Limb (tissue), 2 donors: Measurements from ENCODE around the gene PNPO.
"Not testable (repeated sequence)": the region's sequence is repeated elsewhere in the genome, so short reads cannot be mapped to it uniquely, and the experiment has no call there.

Experiments used
- DNase-seq, 2 donors: peaks; one replicate each; pipeline ENCODE4 v3.0.0-alpha.2; 2016; ENCODE audit errors: extremely low spot score in 2 of 2

The PNPO gene

DNA sequence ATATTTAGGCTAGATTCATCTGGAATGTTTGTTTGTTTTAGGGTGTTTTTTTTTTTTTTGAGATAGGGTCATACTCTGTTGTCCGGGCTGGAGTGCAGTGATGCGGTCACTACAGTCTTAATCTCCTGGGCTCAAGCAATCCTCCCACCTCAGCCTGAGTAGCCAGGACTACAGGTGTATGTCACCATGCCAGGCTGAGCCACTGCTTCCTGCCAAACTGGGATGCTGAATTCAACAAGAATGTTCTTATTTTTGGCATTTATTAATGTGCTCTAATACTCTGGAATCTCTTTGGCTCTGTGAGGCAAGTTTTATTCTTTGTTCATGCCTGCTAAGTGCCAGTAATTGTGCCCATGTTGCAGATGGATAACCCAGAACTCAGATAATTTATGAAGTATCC, 23.8 kb upstream of the PNPO start:
- DNase-seq = no peak

DNA sequence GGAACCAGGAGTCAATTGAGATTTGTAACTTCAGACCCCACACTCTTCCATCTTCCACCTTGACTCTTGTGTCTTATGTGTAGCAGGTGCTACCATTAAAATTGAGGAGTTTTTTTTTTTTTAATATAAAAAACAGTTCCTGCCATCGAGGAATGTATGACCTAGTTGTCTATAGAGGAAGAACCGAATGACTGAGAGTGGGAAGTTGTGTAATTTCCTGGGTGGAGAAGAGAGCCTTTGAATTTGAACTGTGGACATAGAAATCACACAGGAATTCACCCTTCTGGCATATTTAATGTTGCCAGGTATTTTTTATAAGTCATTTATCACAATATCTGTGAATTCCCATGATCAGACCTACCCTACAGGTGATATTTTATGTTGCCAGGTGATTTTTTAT, 23.4 kb upstream of the PNPO start:
- no peak for DNase-seq

DNA sequence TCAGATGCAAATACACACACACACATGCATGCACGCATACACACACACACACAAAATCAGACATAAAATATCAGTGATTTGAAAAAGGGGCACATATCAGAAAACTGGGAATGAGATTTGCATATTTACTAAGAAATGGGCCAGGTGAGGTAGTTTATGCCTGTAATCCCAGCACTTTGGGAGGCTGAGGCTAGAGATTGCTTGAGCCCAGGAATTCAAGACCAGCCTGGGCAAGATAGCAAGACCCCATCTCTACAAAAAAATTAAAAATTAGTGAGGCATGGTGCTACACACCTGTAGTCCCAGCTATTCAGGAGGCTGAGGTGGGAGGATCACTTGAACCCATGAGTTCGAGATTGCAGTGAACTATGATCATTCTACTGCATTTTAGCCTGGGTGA, 22.4 kb upstream of the PNPO start:
- no peak for DNase-seq

DNA sequence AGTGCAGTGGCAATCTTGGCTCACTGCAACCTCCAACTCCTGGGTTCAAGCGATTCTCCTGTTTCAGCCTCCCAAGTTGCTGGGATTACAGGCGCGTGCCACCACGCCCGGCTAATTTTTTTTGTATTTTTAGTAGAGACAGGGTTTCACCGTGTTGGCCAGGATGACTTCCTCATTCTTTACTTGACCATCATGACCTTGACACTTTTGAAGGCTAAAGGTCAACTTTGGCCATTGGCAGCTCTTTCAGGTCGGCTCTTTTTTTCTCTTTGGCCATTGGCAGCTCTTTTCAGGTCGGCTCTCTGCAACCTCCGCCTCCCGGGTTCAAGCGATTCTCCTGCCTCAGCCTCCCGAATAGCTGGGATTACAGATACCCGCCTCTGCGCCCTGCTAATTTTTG, 21.5 kb upstream of the PNPO start:
- DNase-seq = not testable (repeated sequence)

DNA sequence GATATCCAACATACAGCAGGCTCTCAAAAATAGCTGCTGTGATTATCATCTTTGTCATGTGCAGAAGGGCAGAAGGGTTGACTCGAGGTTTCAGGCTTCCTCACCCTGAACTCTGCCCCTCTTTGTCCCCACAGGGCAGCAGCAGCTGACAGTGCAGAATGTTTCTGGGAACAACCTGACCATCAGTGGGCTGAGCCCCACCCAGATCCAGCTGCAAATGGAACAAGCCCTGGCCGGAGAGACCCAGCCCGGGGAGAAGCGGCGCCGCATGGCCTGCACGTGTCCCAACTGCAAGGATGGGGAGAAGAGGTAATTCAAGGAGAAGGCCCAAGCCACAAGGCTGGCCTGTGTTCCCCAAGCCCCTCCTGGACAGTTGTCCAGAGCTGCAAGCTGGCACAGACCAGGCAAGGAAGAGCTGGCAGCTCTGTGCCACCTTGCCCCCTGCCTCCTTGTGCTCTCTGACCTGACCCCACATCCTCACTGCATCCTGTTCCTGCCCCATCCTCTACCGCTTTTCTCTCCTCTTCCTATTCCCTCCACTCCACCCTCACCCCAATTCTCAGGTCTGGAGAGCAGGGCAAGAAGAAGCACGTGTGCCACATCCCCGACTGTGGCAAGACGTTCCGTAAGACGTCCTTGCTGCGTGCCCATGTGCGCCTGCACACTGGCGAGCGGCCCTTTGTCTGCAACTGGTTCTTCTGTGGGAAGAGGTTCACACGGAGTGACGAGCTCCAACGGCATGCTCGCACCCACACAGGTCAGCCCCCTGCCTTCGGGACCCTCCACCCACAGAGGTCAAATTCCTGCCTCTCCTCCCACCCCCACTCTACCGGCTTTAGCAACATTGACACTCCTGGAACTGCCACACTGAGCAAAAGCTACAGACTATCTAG, 16.3 kb upstream of the PNPO start:
- DNase-seq = no peak

DNA sequence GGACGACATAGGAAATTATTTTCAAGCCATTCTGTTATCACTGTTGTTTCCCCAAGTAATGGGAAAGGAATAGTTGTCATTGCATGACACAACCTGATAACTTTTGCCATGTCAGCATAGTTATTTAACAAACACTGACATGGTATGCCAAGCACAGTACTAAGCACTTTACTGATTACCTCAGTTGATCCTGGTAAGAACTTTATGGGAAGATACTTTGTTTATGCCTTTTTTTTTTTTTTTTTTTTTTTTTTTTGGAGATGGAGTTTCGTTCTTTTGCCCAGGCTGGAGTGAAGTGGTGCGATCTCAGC, 15.7 kb upstream of the PNPO start:
- DNase-seq = no peak

DNA sequence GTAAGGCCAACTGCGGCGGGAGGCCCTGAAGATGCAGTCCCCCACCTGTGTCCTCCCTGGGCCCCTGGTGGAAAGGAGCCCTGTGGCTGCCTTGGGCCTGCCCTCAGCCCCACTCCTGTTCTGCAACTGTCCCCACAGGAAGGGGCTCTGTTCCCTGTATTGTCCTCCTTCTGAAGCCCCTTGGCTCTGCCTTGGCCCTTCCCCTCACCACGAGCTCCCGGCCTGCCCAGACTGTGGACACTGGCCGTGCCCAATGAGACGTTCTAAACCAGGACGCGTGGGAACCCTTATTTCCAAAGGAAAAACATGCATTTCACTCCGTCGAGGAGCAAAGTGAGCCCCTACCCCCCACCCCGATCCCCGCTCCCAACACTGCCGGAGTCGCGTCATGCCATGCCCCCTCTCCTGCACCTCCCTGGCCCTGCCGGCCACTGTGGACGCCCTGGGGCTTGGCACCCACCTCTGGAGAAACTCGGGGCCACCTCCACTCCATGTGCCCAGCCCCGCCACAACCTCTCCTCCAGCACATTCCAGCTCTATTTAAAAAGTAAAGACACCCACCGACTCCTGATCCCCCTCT, 13.5 kb upstream of the PNPO start:
- no peak for DNase-seq

DNA sequence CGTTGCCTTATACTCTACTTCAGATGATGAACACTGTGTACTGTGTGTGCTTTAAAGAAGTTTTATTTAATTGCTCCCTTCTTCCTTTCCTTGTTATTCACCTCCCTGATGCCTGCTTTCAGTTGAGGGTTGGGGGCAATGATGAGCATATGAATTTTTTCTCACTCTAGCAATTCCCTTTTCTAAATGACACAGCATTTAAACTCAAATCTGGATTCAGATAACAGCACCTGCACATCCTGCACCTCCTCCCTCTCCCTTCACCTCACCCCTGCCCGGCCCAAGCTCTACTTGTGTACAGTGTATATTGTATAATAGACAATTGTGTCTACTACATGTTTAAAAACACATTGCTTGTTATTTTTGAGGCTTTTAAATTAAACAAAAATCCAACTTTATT, 13.0 kb upstream of the PNPO start:
- no peak for DNase-seq

DNA sequence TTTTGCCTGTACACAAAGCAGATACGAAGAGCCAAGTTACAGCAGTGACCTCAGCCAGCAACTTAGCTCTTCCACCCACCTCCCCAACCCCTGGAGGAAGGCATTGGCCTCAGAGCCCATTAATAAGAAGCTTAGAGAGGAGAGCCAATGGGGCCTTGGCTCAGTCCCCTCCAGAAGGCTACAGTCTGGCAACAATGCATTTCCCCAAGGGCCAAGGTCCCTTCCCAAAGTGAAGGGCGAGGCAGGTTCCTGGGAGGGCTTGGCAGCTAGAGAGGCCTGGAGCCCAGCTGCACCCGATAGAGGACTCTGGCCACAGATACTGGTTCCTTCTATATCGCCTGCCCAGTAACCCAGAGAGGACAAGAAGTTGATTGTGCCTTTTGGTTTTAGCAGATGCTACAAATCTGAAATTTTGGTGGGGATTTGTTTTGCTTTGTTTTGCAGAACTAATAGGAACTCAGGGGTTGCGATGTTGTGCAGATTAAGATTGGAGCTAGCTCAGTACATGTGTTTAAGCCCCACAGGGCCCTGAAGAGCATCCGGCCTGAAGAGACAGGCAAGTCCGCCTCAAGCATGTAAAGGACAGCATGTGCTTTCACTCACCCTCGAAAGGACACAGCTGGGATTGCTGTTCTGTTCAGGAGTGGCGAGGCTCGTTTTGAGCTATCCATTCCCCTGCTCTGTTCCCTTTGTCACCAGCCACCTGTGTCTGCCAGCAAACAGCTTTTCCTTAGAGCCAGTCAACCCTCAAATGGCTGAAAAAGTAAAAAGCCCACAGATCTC, 12.0 kb upstream of the PNPO start:
- no peak for DNase-seq

DNA sequence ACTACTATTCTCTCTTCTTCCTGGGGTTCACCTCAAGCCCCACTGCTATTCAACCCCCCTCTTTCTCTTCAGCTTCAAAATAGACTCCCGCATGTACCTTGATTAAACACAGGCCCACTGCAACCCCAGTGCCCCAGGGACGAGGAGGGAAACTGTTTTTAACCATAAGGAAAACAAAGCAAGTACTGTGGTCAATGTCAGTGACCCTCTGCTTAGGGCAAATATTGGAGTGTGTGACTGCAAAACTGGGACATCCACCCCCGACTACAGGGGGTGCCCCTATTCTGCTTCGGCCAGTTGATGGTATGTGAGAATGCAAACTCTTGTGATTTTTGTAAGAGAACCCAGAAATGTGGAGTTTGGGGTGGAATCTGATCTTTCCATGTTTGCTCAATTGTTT, 9.5 kb upstream of the PNPO start:
- DNase-seq = no peak

DNA sequence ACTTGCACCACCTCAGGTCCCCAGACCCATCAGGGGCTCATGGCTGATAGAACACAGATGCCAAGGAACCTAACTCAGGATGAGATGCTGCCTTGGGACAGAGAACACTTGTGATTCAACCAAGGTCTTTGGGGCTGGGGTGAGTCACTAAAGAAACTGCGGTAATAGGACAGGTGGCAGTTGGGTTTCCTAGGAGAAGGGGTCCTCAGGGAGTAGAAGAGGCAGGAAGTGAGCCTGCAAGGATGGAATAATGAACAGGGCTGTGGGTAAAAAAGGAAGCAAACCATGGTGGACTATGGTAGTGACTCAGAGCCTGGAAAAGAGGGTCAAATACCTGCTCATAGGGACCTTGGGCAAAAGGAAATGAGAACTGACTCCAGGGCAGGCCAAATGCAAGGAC, 6.5 kb upstream of the PNPO start:
- DNase-seq = no peak

DNA sequence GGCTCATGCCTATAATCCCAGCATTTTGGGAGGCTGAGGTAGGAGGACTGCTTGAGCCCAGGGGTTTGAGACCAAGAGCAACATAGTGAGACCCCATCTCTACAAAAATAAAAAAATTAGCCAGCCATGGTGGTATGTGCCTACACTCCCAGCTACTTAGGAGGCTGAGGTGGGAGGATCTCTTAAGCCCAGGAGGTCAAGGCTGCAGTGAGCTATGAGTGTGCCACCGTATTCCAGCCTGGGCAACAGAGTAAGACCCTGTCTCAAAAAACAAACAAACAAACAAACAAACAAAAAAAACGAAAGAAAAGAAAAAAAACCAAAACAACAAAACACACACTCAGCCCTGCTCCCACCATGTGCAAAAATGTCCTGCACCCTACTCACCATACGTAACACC, 5.9 kb upstream of the PNPO start:
- DNase-seq = not testable (repeated sequence)

DNA sequence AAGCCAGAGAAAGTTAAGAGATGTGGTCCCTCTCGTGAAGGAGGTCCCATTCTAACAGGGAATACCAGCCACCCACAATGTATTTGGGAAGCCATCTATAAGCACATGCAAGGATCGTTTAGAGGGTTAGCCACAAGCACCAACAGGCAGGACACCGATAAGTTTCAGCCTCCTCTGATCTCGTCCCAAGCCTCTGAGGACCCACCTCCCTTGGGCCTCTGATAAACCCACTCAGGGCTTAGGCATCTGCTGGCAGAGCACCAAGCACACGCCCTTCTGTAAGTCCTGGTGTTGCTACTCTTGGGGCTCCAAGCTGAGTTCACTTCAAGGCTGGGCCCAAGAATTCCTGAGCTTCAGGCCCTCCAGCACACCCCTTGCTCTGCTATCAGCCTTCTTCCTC, 5.4 kb upstream of the PNPO start:
- DNase-seq = no peak

DNA sequence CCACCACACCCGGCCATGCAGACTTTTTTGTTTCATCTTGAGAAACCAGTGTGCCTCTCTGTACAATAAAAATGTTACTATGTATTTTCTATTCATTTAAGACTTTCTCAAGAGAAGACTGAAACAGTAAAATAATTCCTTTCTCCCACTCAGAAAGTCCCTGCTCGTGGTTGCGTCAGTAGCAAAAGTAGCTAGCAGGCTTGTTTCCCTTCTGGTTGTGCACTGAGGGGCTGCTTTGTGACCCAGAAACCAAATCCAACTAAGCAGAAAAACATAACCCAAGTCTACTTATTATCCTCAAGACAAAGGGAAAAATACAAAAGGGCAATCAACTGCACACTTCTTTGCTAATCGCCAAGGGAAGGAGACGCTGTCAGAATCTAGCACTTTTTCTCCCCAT, 3.4 kb upstream of the PNPO start:
- DNase-seq = no peak

DNA sequence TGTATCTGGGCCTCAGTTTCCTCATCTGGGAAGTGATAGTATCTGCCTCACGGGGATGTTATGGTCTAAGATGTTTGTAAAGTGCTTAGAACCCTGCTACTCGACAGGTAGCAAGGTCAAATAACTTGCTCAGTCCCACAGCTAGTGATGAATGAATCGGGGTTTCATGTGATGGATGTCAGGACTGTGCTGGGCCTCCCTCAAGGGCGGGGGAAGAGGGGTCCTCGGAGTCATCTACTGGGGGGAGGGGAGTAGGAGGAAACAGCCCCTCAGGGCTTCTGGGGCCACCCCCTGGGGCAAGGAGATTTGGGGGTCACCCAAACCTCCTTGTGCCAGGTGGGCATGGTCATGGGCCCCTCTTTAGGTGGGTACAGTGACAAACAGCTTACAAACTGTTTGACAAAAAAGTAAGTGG, 732 bp downstream of the PNPO start:
- no peak for DNase-seq

DNA sequence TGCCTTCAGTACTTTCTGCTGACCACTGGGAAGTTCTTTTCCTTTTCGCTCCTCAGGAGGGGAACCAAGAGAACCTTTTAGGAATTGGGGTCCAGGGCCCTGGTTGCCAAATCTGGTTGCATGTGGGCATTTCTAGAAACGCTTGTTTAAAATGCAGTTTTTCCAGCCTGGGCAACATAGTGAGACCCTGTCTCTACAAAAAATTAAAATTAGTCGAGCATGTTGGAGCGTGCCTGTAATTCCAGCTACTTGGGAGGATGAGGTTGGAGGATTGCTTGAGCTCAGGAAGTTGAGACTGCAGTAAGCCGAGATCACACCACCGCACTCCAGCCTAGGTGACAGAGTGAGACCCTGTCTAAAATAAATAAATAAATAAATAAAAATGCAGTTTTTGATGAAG, 1.2 kb downstream of the PNPO start:
- no peak for DNase-seq

DNA sequence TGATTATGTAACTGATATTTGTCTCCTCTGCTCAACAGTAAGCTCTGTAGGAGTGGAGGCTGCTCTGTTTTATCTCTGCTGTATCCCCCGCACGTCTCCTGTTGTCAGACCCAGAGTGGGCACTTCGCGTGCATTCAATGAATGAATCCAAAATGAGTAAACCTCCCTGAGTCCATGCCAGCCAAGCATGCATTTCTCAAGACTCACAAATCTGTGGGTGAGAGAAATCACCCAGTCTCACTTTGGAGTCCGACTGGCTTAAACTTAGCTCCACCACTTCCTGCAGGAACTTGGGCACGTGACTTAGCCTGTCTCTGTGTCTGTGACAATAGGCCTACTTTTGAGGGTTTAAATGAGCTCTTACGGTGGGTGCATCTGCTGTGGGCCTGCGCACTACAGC, 3.7 kb downstream of the PNPO start:
- no peak for DNase-seq

DNA sequence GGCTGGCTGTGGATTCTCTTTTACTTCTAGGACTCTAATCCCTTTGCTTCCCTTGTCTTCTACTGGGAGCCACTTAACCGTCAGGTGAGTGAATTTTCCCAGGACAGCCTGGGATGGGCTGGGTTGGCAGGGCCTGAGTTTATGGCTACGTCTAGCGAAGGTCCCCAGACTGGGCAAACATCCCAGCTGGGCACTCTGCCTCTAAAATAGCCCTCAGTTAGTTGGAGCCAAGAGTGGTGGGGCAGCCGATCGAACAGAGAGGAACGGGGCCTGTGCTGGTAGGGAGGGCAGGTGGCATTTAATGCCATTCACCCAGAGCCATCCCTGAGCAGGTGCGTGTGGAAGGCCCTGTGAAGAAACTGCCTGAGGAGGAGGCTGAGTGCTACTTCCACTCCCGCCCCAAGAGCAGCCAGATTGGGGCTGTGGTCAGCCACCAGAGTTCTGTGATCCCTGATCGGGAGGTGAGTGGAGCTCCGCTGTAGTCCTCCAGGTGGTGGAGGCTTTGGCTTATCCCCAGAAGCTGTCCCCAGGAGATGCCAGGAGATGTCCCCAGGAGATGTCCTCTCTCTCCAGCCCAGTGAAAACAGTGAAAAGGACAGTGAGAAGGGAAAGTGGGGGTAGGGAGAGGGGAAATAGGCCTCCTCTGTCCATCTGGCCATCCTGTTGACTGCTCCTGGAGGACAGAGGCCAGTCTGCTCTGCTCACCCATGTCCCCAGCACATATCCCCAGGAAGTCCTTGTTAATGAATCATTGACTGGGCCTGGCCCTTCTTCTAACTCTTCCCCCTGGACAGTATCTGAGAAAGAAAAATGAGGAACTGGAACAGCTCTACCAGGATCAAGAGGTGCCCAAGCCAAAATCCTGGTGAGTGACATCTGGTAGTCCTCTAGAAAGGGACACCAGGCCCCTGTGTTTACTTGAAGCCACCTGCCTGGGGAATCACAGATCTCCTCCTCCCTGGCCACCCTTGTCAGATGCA, 4.4 kb downstream of the PNPO start:
- no peak for DNase-seq

DNA sequence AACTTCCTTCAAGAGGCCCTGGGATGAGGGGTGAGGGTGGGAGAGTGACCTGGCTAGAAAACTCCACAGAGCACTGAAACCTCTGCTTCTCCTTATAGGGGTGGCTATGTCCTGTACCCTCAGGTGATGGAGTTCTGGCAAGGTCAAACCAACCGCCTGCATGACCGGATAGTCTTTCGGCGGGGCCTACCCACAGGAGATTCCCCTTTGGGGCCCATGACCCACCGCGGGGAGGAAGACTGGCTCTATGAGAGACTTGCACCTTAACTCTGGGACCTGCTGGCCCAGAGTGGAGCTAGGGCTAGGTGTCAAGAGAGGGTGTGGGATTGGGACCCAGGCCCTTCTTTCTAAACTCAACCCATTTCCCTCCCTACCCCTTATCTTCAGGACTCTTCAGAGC, 5.1 kb downstream of the PNPO start:
- no peak for DNase-seq

DNA sequence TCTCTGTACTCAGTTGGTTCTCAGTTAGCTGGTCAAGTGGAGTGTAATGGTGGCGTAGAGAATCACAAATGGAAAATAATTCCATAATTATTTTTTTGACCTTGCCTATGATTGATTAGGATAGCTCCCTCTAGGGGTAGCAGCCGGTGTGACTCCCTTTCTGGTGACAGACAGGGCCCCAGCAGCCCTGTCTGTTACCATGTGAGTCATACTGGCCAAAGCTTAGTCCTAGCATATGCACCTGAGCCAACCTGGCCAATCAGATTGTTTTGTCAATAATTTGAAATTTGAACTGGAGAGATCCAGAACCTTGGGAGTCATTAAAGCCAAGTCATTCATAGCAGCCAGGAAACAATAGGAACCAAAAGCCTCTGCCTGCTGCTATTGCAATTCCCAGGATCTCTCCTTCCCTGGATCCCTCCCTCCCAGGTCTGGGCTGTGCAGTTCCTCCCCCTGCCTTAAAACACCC, 5.6 kb downstream of the PNPO start:
- DNase-seq = peak in 1 of 2 donors; percentile 30

DNA sequence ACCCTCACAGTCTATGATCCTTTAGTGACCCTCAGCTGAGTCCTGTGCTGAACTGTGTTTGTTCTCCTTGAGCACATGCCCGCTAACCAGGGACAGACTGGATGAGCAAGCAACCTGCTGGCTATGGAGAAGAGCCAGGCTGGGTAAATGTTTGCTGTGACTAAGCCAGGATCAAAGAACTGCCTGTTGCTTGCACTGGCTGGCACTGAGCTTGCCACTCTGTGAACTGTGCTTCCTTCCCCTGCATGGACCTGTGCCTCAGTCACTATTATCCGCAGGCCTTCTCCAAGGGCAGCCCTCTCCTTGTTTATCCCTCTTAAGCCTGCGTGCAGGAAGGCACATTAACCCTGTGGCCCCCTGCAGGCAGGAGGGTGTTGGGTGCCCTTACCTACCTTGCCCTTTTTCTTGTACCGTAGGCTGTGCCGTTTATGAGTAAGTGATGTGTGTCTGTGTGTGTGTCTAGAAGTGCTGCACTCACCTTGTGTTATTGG, 7.4 kb downstream of the PNPO start:
- DNase-seq = no peak
